Neutrophil (primary cell): ENCODE results near the gene EPPIN.

Experiments used
- H3K27ac ChIP-seq: fragments of 200-600 bp; sonication (generic); 2 replicates; pipeline ENCODE4 v1.5.1; 2016; ENCODE audit warnings: mild to moderate bottlenecking, moderate library complexity
- H3K27me3 ChIP-seq: fragments of 200-600 bp; sonication (generic); 2 replicates; pipeline ENCODE4 v1.6.0; 2016; ENCODE audit warnings: mild to moderate bottlenecking
- H3K36me3 ChIP-seq: fragments of 200-600 bp; sonication (generic); 2 replicates; pipeline ENCODE4 v1.5.1; 2017
- H3K4me1 ChIP-seq, 2 experiments: fragments of 200-600 bp in 1 of 2; sonication (generic) in 1 of 2; 1 replicate in 1 of 2; 2 replicates in 1 of 2; pipeline versions ENCODE4 v1.5.1 to v1.6.1; 2013 to 2016; ENCODE audit warnings: low read depth in 1 of 2, low read length in 1 of 2, mild to moderate bottlenecking in 1 of 2, moderate library complexity in 1 of 2; ENCODE audit not compliant: control insufficient read depth in 1 of 2, insufficient read depth in 1 of 2
- H3K4me3 ChIP-seq, 2 experiments: fragments of 200-600 bp in 1 of 2; sonication (generic) in 1 of 2; 1 replicate in 1 of 2; 2 replicates in 1 of 2; pipeline ENCODE4 v1.5.1; 2013 to 2016; ENCODE audit warnings: low read depth in 1 of 2, low read length in 1 of 2, mild to moderate bottlenecking in 1 of 2, moderate library complexity in 1 of 2
- H3K9me3 ChIP-seq: fragments of 200-600 bp; sonication (generic); 2 replicates; pipeline ENCODE4 v1.5.1; 2016
- TF ChIP-seq, protein P1 (sequence below): fragments of 200-600 bp; sonication (generic); IDR thresholded peaks from 2 replicates; pipeline ENCODE4 v1.5.1; 2016; ENCODE audit warnings: antibody characterized with exemption

The EPPIN gene

DNA sequence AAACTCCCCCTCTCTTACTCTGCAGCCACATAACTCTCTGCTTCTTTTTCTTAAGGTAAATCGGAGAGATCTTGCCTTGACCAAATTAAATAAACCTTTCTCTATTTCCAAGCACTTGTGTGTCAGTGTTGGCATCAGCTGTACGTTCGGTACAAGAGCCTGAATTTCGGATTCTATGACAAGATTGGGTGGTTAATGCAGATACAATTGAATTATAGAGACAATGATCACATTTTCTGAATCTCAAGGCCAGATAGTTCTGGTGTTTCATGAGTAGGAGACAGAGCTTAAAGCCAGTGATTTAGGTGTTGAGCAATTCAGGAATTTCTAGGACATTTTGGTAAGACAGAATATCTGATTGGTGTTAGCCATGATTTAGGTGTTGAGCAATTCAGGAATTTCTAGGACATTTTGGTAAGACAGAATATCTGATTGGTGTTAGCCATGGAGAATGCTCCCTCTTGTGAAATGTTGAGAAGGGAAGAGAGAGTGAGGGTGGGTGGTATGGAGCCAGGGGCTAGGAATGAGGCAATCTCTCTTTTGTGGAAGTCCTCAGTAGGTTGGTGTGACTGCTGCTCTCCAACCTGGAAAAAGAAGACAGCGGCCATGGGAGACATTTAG lies 36.8 kb downstream of the EPPIN start:
- H3K27ac ChIP-seq = no peak overlapping the region
- TF ChIP-seq, protein P1, sequence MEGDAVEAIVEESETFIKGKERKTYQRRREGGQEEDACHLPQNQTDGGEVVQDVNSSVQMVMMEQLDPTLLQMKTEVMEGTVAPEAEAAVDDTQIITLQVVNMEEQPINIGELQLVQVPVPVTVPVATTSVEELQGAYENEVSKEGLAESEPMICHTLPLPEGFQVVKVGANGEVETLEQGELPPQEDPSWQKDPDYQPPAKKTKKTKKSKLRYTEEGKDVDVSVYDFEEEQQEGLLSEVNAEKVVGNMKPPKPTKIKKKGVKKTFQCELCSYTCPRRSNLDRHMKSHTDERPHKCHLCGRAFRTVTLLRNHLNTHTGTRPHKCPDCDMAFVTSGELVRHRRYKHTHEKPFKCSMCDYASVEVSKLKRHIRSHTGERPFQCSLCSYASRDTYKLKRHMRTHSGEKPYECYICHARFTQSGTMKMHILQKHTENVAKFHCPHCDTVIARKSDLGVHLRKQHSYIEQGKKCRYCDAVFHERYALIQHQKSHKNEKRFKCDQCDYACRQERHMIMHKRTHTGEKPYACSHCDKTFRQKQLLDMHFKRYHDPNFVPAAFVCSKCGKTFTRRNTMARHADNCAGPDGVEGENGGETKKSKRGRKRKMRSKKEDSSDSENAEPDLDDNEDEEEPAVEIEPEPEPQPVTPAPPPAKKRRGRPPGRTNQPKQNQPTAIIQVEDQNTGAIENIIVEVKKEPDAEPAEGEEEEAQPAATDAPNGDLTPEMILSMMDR = no peak
- H3K4me3 ChIP-seq = no peak overlapping the region
- H3K9me3 ChIP-seq = no peaks in the 10 kb centered on the region
- no peaks in the 10 kb centered on the region for H3K36me3 ChIP-seq
- peaks cover 76% of the 10 kb centered on the region for H3K27me3 ChIP-seq
- H3K4me1 ChIP-seq = no peaks in the 10 kb centered on the region

DNA sequence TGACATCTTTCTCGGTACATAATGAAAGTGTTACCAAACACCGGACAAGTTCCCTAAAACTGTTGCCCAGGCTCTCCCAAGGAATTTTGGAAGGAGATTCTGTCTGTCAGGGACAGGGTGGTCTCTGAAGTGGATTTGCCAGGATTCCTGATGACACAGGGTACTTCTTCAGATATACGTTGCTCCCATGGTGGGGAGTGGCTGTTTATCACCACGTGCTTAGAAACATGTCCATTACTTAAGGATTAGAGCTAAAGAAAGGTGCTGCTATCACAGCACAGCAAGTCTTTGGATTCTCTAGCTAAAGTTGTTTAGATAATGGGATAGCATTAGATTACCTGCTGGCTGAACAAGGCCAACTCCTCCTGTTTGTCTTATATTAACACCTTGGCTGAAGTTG lies 38.1 kb downstream of the EPPIN start:
- Histone ChIP-seq H3K36me3 (no peaks in the 10 kb centered on the region), H3K4me1 (no peaks in the 10 kb centered on the region), H3K4me3 (no peak overlapping the region), H3K9me3 (no peaks in the 10 kb centered on the region), H3K27ac (no peak overlapping the region), H3K27me3 (peaks cover 68% of the 10 kb centered on the region)
- TF ChIP-seq, protein P1 = no peak

DNA sequence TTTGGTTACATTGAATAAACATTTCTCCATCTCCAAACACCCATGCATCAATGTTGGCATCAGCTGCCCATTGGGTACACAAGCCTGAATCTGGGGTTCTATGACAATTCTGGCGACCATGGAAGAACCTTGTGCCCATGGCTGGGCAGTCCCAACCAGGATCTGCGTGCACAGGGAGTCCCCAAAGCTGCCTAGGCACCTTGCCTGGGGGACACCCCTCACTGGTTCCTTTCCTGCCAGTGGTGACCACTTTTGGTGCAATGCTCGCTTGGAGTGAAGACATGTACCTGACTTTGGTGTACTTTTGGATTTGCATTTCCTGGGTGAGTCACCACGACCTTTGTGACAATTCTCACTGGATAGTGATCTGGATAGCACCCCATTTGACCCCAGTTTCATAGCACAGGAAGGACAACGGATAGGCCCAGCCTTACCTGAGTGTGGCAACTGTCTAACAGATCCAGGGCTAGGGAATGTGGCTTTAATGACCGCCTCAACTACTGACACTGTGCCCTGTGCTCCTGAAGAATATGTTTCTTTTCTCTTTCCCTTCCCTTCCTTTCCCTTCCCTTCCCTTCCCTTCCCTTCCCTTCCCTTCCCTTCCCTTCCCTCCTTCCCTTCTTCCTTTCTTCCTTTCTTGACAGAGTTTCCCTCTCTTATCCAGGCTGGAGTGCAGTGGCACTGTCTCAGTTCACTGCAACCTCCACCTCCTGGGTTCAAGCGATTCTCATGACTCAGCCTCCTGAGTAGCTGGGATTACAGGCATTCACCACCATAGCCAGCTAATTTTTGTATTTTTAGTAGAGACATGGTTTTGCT lies 38.9 kb downstream of the EPPIN start:
- Histone ChIP-seq H3K9me3 (no peaks in the 10 kb centered on the region), H3K27ac (no peak overlapping the region), H3K4me1 (no peaks in the 10 kb centered on the region), H3K36me3 (no peaks in the 10 kb centered on the region), H3K4me3 (no peak overlapping the region), H3K27me3 (peaks cover 68% of the 10 kb centered on the region)
- TF ChIP-seq, protein P1 = no peak

DNA sequence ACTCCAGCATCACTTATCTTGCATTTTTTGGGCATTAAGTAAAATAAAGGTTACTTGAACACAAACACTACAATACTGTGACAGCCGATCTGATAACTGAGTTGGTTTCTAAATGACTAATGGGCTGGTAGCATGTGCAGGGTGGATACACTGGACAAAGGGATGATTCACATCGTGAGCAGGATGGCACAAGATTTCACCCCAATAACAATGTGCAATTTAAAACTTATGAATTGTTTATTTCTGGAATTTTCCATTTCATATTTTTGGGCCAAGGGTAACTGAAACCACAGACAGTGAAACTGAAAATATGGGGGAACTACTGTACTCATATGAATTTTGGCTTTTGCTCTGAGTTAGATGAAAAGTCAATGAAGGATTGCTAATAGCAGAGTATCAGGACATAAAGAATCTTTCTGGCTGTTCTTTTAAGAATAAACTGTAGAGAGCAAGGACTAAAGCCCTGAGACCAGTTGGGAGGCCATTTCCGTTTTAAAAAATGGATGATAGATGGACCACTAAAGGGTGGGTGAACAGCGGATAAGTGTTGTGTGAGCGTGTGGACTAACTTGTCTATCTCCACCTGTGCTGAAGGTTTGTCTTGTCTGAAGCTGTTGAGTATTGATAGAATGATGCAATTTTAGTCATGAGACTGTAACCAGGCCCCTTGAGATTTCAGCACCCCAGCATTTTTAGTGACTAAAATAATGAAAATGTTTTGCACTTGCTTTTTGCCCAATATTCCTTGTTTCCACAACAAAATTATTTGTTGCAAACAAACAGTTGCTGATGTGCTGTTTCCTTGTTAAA lies 40.0 kb downstream of the EPPIN start:
- Histone ChIP-seq H3K9me3 (no peaks in the 10 kb centered on the region), H3K27ac (no peak overlapping the region), H3K4me1 (no peaks in the 10 kb centered on the region), H3K4me3 (no peak overlapping the region), H3K36me3 (no peaks in the 10 kb centered on the region), H3K27me3 (peaks cover 68% of the 10 kb centered on the region)
- TF ChIP-seq, protein P1 = no peak

DNA sequence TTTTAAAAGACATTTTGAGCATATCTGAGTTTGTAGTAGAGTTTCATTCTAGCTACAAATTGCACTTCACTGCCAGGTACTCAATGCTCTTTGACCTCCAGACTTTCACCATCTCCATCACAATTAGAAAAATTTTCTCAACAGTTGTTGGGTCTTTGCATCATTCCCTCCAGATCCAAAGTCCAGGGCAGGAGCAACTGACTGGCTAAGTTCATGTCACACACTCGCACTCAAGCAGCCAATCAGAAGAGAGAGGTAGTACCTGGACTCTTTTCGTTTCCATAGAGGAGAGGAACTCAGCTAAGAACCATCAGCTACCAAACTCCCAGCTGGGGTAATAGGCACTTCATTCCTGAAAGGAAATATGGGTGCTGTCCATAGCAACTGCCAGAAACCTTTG lies 40.8 kb downstream of the EPPIN start:
- Histone ChIP-seq H3K36me3 (no peaks in the 10 kb centered on the region), H3K4me3 (no peak overlapping the region), H3K4me1 (no peaks in the 10 kb centered on the region), H3K27me3 (peaks cover 74% of the 10 kb centered on the region), H3K9me3 (no peaks in the 10 kb centered on the region), H3K27ac (no peak overlapping the region)
- TF ChIP-seq, protein P1 = no peak
